Neuron (in vitro differentiated cells): Measurements from ENCODE around the gene ADAM11.
"Not testable (repeated sequence)": the region's sequence is repeated elsewhere in the genome, so short reads cannot be mapped to it uniquely, and the experiment has no call there.

ENCODE experiments used
- H2AFZ ChIP-seq: one replicate; pipeline ENCODE4 v1.6.1; 2013; ENCODE audit warnings: low read depth, mild to moderate bottlenecking, inconsistent platforms, low read length, moderate library complexity
- H3K27me3 ChIP-seq: one replicate; pipeline ENCODE4 v1.6.1; 2013; ENCODE audit warnings: low read length; ENCODE audit not compliant: insufficient read depth
- H3K36me3 ChIP-seq: one replicate; pipeline ENCODE4 v1.6.1; 2013; ENCODE audit warnings: low read length; ENCODE audit not compliant: insufficient read depth
- H3K4me1 ChIP-seq: one replicate; pipeline ENCODE4 v1.6.1; 2013; ENCODE audit warnings: low read length; ENCODE audit not compliant: insufficient read depth
- H3K4me3 ChIP-seq: 2 replicates; pipeline ENCODE4 v1.5.1; 2013; ENCODE audit warnings: mild to moderate bottlenecking, low read length, moderate library complexity
- H3K9me3 ChIP-seq: one replicate; pipeline ENCODE4 v1.6.1; 2013; ENCODE audit warnings: low read length

The ADAM11 gene, protein sequence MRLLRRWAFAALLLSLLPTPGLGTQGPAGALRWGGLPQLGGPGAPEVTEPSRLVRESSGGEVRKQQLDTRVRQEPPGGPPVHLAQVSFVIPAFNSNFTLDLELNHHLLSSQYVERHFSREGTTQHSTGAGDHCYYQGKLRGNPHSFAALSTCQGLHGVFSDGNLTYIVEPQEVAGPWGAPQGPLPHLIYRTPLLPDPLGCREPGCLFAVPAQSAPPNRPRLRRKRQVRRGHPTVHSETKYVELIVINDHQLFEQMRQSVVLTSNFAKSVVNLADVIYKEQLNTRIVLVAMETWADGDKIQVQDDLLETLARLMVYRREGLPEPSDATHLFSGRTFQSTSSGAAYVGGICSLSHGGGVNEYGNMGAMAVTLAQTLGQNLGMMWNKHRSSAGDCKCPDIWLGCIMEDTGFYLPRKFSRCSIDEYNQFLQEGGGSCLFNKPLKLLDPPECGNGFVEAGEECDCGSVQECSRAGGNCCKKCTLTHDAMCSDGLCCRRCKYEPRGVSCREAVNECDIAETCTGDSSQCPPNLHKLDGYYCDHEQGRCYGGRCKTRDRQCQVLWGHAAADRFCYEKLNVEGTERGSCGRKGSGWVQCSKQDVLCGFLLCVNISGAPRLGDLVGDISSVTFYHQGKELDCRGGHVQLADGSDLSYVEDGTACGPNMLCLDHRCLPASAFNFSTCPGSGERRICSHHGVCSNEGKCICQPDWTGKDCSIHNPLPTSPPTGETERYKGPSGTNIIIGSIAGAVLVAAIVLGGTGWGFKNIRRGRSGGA

GRCh38 chr17:44758414-44759085 lies at the start of gene ADAM11:
Gene ADAM11 (plus strand): TSS chr17:44758988. CDS start chr17:44759200, 212 bp downstream.
- Histone ChIP-seq H3K9me3 (no peaks in the 10 kb centered on the region), H3K4me1 (peaks cover 12% of the 10 kb centered on the region), H3K36me3 (no peaks in the 10 kb centered on the region), H3K4me3 (peak within 1 kb of the TSS; percentile 49), H3K27me3 (peaks cover 20% of the 10 kb centered on the region), H2AFZ (peak within 1 kb of the TSS; percentile 89)

- Histone ChIP-seq H3K27me3 (no peaks in the 10 kb centered on the region), H3K9me3 (peaks cover 3% of the 10 kb centered on the region), H3K4me1 (no peaks in the 10 kb centered on the region), H3K4me3 (no peak overlapping the region), H3K36me3 (peaks cover 32% of the 10 kb centered on the region), H2AFZ (no peak overlapping the region)
Observed at GRCh38 chr17:44719444-44719843, 39.3 kb upstream of the ADAM11 start.

GRCh38 chr17:44722254-44722653 lies 36.5 kb upstream of the ADAM11 start:
- peaks cover 32% of the 10 kb centered on the region for H3K36me3 ChIP-seq
- H3K27me3 ChIP-seq, result no peaks in the 10 kb centered on the region
- no peaks in the 10 kb centered on the region for H3K4me1 ChIP-seq
- H3K9me3 ChIP-seq, result peaks cover 3% of the 10 kb centered on the region
- no peak overlapping the region for H2AFZ ChIP-seq
- no peak overlapping the region for H3K4me3 ChIP-seq

DNA sequence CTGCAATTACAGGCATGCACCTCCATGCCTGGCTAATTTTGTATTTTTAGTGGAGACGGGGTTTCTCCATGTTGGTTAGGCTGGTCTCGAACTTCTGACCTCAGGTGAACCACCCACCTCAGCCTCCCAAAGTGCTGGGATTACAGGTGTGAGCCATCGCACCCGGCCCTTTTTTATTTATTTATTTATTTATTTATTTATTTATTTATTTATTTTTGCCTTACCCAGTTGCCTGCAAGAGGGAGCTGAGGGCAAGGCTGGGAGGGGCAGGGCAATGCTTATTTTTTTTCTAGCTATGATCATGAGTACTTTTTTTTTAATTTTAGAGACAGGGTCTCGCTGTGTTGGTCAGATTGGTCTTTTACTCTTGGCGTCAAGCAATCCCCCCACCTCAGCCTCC lies 32.7 kb upstream of the ADAM11 start:
- H3K9me3 ChIP-seq, H3K27me3 ChIP-seq, H2AFZ ChIP-seq, H3K4me3 ChIP-seq, H3K4me1 ChIP-seq: not testable (repeated sequence)
- peaks cover 41% of the 10 kb centered on the region for H3K36me3 ChIP-seq

DNA sequence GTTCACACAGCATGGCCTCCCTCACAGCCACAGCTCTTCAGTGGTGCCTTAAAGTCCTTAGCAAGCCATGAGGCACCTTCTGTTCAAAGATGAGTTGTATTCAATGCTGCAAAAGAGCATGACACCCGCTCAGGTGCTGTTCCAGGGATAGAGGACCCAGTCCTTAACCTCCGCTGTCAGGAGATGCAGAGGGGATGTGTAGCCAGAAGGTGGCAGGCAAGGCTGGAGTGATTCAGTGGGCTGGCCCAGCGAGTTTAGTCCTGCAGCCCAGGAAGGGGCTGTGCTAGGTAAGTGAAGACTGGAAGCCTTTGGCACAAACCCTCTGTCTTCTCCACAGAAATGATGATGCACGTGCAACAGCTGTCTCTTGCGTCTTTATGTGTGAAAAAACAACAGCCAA lies 25.0 kb upstream of the ADAM11 start:
- peaks cover 62% of the 10 kb centered on the region for H3K36me3 ChIP-seq

GRCh38 chr17:44734272-44734671 lies 24.5 kb upstream of the ADAM11 start:
- H2AFZ ChIP-seq, result no peak overlapping the region

More for the DNA sequence above, 25.0 kb upstream of the ADAM11 start:
- H2AFZ ChIP-seq, result no peak overlapping the region
- H3K4me1 ChIP-seq, result no peaks in the 10 kb centered on the region
- no peak overlapping the region for H3K4me3 ChIP-seq
- no peaks in the 10 kb centered on the region for H3K9me3 ChIP-seq
- no peaks in the 10 kb centered on the region for H3K27me3 ChIP-seq

GRCh38 chr17:44736551-44737240 lies 22.1 kb upstream of the ADAM11 start:
- H3K4me1 ChIP-seq, result no peaks in the 10 kb centered on the region
- no peak overlapping the region for H3K4me3 ChIP-seq
- H3K36me3 ChIP-seq, result peaks cover 51% of the 10 kb centered on the region
- H2AFZ ChIP-seq, result no peak overlapping the region
- H3K27me3 ChIP-seq, result no peaks in the 10 kb centered on the region
- no peaks in the 10 kb centered on the region for H3K9me3 ChIP-seq

More at GRCh38 chr17:44734272-44734671, 24.5 kb upstream of the ADAM11 start:
- H3K27me3 ChIP-seq, result no peaks in the 10 kb centered on the region
- peaks cover 61% of the 10 kb centered on the region for H3K36me3 ChIP-seq
- no peaks in the 10 kb centered on the region for H3K9me3 ChIP-seq
- H3K4me1 ChIP-seq, result no peaks in the 10 kb centered on the region
- no peak overlapping the region for H3K4me3 ChIP-seq

DNA sequence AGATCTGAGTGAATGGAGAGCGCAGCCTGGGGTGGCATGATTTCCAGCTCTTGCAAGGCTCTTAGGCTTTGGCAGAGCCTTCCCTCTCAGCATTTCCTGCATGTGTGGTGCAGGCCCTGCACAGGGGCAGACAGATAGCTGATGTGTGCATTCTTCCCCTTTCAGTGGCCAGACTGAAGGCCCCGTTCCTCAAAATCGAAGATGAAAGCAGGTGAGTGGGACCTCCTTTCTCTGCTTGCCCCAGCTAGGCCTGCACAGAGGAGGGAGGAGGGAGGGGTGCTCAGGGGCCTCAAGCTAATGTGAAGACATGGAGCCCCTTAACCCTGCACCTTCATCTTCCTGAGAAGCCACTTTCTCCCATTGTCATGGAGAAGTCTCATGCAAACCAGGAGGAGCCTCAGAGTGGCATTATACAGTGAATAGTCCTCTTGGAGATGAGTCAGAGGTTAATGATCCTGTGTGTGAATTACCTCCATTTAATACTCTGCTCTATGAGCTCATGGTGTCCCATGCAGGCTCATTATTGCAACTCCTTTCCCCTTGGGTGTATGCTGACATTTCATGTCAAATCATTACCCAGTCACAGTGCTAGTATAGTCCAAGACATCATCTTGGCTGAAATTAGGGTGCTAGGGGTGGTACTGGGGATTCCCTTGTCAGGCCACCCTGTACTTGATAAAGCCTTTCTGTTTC lies 20.4 kb upstream of the ADAM11 start:
- H3K27me3 ChIP-seq, result no peaks in the 10 kb centered on the region
- H2AFZ ChIP-seq, result no peak overlapping the region
- H3K4me3 ChIP-seq, result no peak overlapping the region
- no peaks in the 10 kb centered on the region for H3K4me1 ChIP-seq
- H3K9me3 ChIP-seq, result no peaks in the 10 kb centered on the region
- peaks cover 42% of the 10 kb centered on the region for H3K36me3 ChIP-seq

- no peaks in the 10 kb centered on the region for H3K4me1 ChIP-seq
- no peaks in the 10 kb centered on the region for H3K9me3 ChIP-seq
- no peak overlapping the region for H3K4me3 ChIP-seq
- H3K36me3 ChIP-seq, result peaks cover 29% of the 10 kb centered on the region
- H2AFZ ChIP-seq, result no peak overlapping the region
- H3K27me3 ChIP-seq, result no peaks in the 10 kb centered on the region
Observed at GRCh38 chr17:44741316-44741715, 17.5 kb upstream of the ADAM11 start.

DNA sequence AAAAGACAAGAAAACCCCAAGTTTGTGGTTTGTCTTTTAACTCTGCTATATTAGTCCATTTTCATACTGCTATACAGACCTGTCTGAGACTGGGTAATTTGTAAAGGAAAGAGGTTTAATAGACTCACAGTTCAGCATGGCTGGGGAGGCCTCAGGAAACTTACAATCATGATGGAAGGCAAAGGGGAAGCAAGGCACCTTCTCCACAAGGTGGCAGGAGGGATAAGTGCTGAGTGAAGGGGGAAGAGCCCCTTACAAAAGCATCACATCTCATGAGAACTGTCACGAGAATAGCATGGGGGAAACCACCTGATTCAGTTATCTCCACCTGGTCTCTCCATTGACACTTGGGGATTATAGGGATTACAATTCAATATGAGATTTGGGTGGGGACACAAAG lies 13.5 kb upstream of the ADAM11 start:
- Histone ChIP-seq H3K27me3 (no peaks in the 10 kb centered on the region), H3K4me1 (no peaks in the 10 kb centered on the region), H3K36me3 (peaks cover 36% of the 10 kb centered on the region), H2AFZ (no peak overlapping the region), H3K9me3 (no peaks in the 10 kb centered on the region), H3K4me3 (no peak overlapping the region)

GRCh38 chr17:44745738-44746137 lies 13.1 kb upstream of the ADAM11 start:
- not testable (repeated sequence) for H3K4me3 ChIP-seq, H3K4me1 ChIP-seq, H3K27me3 ChIP-seq, H3K9me3 ChIP-seq, H2AFZ ChIP-seq
- peaks cover 40% of the 10 kb centered on the region for H3K36me3 ChIP-seq

GRCh38 chr17:44747566-44747965 lies 11.2 kb upstream of the ADAM11 start:
- H3K36me3 ChIP-seq, result peaks cover 38% of the 10 kb centered on the region

More at GRCh38 chr17:44747566-44747965, 11.2 kb upstream of the ADAM11 start:
- Histone ChIP-seq H3K9me3 (no peaks in the 10 kb centered on the region), H3K27me3 (no peaks in the 10 kb centered on the region), H3K4me1 (no peaks in the 10 kb centered on the region), H3K4me3 (no peak overlapping the region), H2AFZ (no peak overlapping the region)
